SK-N-DZ (cell line): ENCODE results near the gene YEATS4.

Source experiments
- DNase-seq: peaks from one replicate; pipeline ENCODE4 v3.0.0-alpha.2; 2015; ENCODE audit warnings: low spot score
- small RNA-seq, 2 experiments: library from RNA; depleted of rRNA; stranded (forward); fragments of <200 nt; gene quantifications; one replicate each; pipeline ENCODE3, GENCODE V24; 2014

The YEATS4 gene

GRCh38 chr12:69431591-69432222 is 72.2 kb downstream of the YEATS4 start:
- DNase-seq: no peak

- DNase-seq: no peak
Measured at GRCh38 chr12:69433653-69434052, 74.1 kb downstream of the YEATS4 start.

- no peak for DNase-seq
Measured at GRCh38 chr12:69435644-69436043, 76.1 kb downstream of the YEATS4 start.

- no peak for DNase-seq
Measured at GRCh38 chr12:69437073-69437472, 77.5 kb downstream of the YEATS4 start.

GRCh38 chr12:69438539-69438938 is 79.0 kb downstream of the YEATS4 start:
- DNase-seq: no peak

GRCh38 chr12:69440016-69440415 is 80.5 kb downstream of the YEATS4 start:
- no peak for DNase-seq

Small RNA genes lying within 50 kb of the gene (small RNA-seq; reads per million reads assigned to genes)
- gene RN7SL804P: 0 reads per million in 2 experiments
